ENCODE results near the gene RPL19. TPM values are rescaled to one million over a fixed set of nuclear protein-coding genes. Genes with fewer than 3 reads are reported as not detected.

Gene RPL19
- total and polyA plus RNA-seq, 4 donors = 1,387 to 4,055 (median 1,971) TPM

GRCh38 chr17:39156491-39156890 lies 43.6 kb upstream of the RPL19 start:
- no peak overlapping the region for H3K4me3 ChIP-seq
- ATAC-seq (ENCODE audit: insufficient read depth, low FRiP score) (no peak), DNase-seq (no peak)
- no peak for TF ChIP-seq CTCF (IDR thresholded peaks at IDR 0.05; ENCODE audit: control extremely low read depth, extremely low read depth)
- H3K4me1 ChIP-seq (ENCODE audit: control insufficient read depth in 5 of 5, insufficient read depth in 5 of 5, low read length in 5 of 5) = peaks cover 0 to 15% (median 0%) of the 10 kb centered on the region in 5 donors
- H3K27ac ChIP-seq (ENCODE audit: low read depth in 1 of 2, low read length in 1 of 2) = no peak overlapping the region
- H3K27me3 ChIP-seq (ENCODE audit: control insufficient read depth in 3 of 3, insufficient read depth in 3 of 3, low read length in 2 of 3) = peaks cover 0 to 3% (median 0%) of the 10 kb centered on the region in 3 donors
- WGBS, 2 donors = 72 to 88% methylated on average over 7 of the region's 7 CpGs
- no peaks in the 10 kb centered on the region for H3K9me3 ChIP-seq (ENCODE audit: control insufficient read depth in 4 of 4, insufficient read depth in 3 of 4, low read length in 3 of 4)
- no peak overlapping the region for H3K9ac ChIP-seq (ENCODE audit: insufficient read depth in 1 of 2, low read length in 2 of 2)
- H3K36me3 ChIP-seq (ENCODE audit: control insufficient read depth in 4 of 4, insufficient read depth in 4 of 4, low read length in 4 of 4) = no peaks in the 10 kb centered on the region

GRCh38 chr17:39158623-39159022 lies 41.5 kb upstream of the RPL19 start:
- H3K4me3 ChIP-seq = no peak overlapping the region
- DNase-seq (no peak), ATAC-seq (ENCODE audit: insufficient read depth, low FRiP score) (no peak)
- WGBS, 2 donors = 71 to 81% methylated on average over 2 of the region's 2 CpGs
- peaks cover 0 to 2% (median 0%) of the 10 kb centered on the region in 5 donors for H3K4me1 ChIP-seq (ENCODE audit: control insufficient read depth in 5 of 5, insufficient read depth in 5 of 5, low read length in 5 of 5)
- H3K27me3 ChIP-seq (ENCODE audit: control insufficient read depth in 3 of 3, insufficient read depth in 3 of 3, low read length in 2 of 3) = no peaks in the 10 kb centered on the region
- no peak overlapping the region for H3K27ac ChIP-seq (ENCODE audit: low read depth in 1 of 2, low read length in 1 of 2)
- H3K9me3 ChIP-seq (ENCODE audit: control insufficient read depth in 4 of 4, insufficient read depth in 3 of 4, low read length in 3 of 4) = no peaks in the 10 kb centered on the region
- H3K36me3 ChIP-seq (ENCODE audit: control insufficient read depth in 4 of 4, insufficient read depth in 4 of 4, low read length in 4 of 4) = no peaks in the 10 kb centered on the region
- TF ChIP-seq CTCF (IDR thresholded peaks at IDR 0.05; ENCODE audit: control extremely low read depth, extremely low read depth) = no peak
- no peak overlapping the region for H3K9ac ChIP-seq (ENCODE audit: insufficient read depth in 1 of 2, low read length in 2 of 2)

- Histone ChIP-seq H3K9me3 (ENCODE audit: control insufficient read depth in 4 of 4, insufficient read depth in 3 of 4, low read length in 3 of 4) (no peaks in the 10 kb centered on the region), H3K4me1 (ENCODE audit: control insufficient read depth in 5 of 5, insufficient read depth in 5 of 5, low read length in 5 of 5) (peaks cover 0 to 20% (median 7%) of the 10 kb centered on the region in 5 donors), H3K9ac (ENCODE audit: insufficient read depth in 1 of 2, low read length in 2 of 2) (no peak overlapping the region), H3K36me3 (ENCODE audit: control insufficient read depth in 4 of 4, insufficient read depth in 4 of 4, low read length in 4 of 4) (no peaks in the 10 kb centered on the region), H3K27ac (ENCODE audit: low read depth in 1 of 2, low read length in 1 of 2) (no peak overlapping the region), H3K4me3 (no peak overlapping the region), H3K27me3 (ENCODE audit: control insufficient read depth in 3 of 3, insufficient read depth in 3 of 3, low read length in 2 of 3) (peaks cover 0 to 19% (median 0%) of the 10 kb centered on the region in 3 donors)
- ATAC-seq (ENCODE audit: insufficient read depth, low FRiP score) (no peak), DNase-seq (no peak)
- TF ChIP-seq CTCF (IDR thresholded peaks at IDR 0.05; ENCODE audit: control extremely low read depth, extremely low read depth) = no peak
- WGBS, 2 donors = 79 to 83% methylated on average over 2 of the region's 2 CpGs
Observed at GRCh38 chr17:39161962-39162361, 38.1 kb upstream of the RPL19 start.

- Histone ChIP-seq H3K9ac (ENCODE audit: insufficient read depth in 1 of 2, low read length in 2 of 2) (no peak overlapping the region), H3K27me3 (ENCODE audit: control insufficient read depth in 3 of 3, insufficient read depth in 3 of 3, low read length in 2 of 3) (peaks cover 0 to 19% (median 0%) of the 10 kb centered on the region in 3 donors), H3K36me3 (ENCODE audit: control insufficient read depth in 4 of 4, insufficient read depth in 4 of 4, low read length in 4 of 4) (no peaks in the 10 kb centered on the region), H3K4me3 (peak overlapping the region; percentile 35), H3K9me3 (ENCODE audit: control insufficient read depth in 4 of 4, insufficient read depth in 3 of 4, low read length in 3 of 4) (no peaks in the 10 kb centered on the region), H3K4me1 (ENCODE audit: control insufficient read depth in 5 of 5, insufficient read depth in 5 of 5, low read length in 5 of 5) (peaks cover 0 to 29% (median 10%) of the 10 kb centered on the region in 5 donors), H3K27ac (ENCODE audit: low read depth in 1 of 2, low read length in 1 of 2) (no peak overlapping the region)
- 1% methylated on average over 15 of the region's 15 CpGs for WGBS, 2 donors
- ATAC-seq (ENCODE audit: insufficient read depth, low FRiP score) = peak; percentile 86
- TF ChIP-seq CTCF (IDR thresholded peaks at IDR 0.05; ENCODE audit: control extremely low read depth, extremely low read depth) = peak; percentile 57
- DNase-seq = peak; percentile 86 to 93 (median 87)
Observed at GRCh38 chr17:39164675-39165143, 35.4 kb upstream of the RPL19 start.

All from lung (tissue), 12 donors.